NOMO-1 (cell line): ENCODE results near the gene RAPGEF5.

Experiments used
- DNase-seq, 2 experiments: peaks; one replicate each; lab custom pipeline; 2025; ENCODE audit not compliant: unreplicated experiment in 2 of 2; lab: John Stamatoyannopoulos, UW

Gene RAPGEF5

GRCh38 chr7:22167482-22167881 lies 189.5 kb downstream of the RAPGEF5 start:
- DNase-seq, result no peak

DNA sequence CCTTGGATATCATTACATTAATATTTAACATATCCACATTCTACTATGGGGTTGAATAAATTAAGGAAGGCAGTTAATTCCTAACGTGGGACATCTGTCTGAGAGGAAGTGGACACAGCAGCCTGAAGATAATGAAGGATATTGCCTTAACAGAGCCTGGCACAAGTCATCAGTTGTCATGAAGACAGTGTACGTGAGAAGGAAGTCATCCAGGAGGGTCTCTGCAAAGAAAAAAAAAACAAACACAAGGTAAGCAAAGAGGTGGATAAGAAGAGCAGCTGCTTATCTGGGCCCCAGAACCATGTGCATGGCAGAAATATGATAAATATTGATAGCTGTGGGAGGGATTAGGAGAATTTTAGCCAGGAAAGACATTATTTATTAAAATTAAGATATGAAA lies 190.0 kb downstream of the RAPGEF5 start:
- DNase-seq, result no peak

GRCh38 chr7:22159341-22159740 lies 197.6 kb downstream of the RAPGEF5 start:
- no peak for DNase-seq

GRCh38 chr7:22157552-22157951 lies 199.4 kb downstream of the RAPGEF5 start:
- DNase-seq, result no peak

DNA sequence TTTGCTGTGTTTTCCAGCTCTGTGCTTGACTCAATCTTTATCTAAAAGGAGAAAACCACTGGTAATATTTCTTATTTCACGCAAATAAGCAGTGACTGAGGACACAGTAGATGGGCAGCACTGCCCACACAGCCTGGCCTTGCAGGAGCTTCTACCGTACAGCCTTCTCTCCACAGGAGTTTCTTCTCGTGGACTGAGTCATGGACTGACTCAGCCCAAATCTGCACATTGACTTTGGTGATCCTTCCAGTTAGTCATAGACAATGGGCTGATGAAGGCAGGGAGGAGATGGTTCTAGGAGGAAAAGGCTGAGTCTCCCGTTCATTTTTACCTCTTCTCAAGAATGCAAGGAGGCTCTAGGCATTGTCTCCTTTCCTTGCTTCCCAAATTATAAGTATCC lies 200.7 kb downstream of the RAPGEF5 start:
- no peak for DNase-seq

DNA sequence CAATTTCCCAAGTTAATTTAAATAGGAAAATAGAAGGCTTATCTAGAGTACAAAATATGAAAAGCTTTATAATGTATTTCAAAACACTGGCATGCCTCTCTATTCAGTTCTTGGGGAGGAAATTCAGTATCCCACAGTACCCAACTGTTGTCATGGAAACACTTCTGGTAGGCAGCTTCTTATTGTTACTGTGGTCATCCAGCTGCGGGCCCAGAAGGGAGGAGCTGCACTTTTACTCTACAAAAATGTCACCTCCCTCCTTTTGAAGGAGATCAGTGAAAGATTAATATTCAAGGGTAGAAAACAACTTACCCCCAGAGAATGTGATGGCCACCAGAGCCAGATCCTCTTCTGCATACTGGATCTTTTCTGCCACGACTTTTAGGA lies 202.8 kb downstream of the RAPGEF5 start:
- DNase-seq, result no peak

DNA sequence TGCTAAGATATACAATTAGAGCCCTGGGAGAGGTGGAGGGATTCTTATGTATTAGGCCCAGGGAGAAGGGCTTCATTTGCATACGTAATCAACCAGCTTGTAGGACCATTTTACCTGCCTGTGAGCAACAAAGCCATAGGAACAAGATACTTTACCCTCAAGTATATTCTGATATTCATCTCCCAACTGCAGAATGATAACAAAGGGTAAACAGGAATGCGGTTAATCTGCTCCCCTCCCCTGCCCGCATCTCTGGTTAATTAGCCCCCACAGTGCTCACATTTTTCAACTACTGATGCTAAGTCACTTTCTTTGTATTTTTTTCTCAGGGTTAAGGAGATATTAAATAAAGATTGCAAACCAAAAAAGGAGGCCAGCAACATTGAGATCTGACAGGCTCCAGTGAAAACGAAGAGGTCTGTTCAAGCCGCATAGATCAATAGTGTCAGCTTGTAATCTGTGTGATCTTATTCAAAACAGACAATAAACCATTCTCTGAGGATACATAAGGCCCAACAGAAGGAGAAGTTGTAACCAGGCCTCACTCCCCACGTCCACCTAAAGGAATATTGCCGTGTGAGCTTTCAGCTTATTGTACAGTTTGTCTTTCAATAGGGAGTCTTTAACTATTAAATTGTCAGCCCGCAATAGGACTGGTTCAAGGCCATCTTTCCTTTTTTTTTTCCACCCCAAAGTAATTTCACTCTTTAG lies 203.4 kb downstream of the RAPGEF5 start:
- no peak for DNase-seq

GRCh38 chr7:22152690-22153089 lies 204.3 kb downstream of the RAPGEF5 start:
- no peak for DNase-seq

- DNase-seq, result no peak
Measured at GRCh38 chr7:22151901-22152300, 205.1 kb downstream of the RAPGEF5 start.

DNA sequence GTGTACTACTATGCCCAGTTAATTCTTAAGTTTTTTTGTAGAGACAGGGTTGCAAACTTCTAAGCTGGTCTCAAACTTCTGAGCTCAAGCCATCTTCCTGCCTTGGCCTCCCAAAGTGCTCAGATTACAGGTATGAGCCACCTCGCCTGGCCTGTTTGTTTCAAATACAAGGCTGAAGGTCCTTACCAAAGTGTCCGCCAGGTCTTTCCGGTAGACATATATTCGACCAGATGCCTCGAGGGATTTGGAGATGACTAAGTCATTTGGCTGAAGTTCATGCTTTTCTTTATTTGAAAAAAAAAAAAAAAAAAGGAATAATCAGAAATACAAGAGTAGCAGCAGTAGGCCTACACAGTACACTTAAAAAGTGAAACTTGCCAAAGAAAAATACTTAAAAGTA lies 206.7 kb downstream of the RAPGEF5 start:
- DNase-seq, result no peak

DNA sequence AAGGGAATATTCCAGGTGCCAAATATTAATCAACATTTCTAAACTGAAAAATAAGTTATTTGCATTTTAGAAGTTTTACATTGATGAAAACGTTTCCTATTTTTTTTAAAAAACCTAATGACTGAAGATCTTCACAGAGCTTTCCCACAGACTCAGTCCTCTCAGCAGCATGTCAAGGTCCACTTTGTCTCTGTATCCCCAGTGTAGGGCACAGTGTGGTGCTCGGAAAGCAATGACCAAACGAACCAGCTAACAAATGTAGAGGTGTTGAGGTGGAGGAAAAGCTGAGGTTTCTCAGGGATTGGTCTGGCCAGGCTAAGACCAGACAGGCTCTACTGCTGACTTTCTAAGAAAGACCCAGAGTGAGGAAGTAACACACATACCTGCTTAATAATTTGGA lies 209.1 kb downstream of the RAPGEF5 start:
- no peak for DNase-seq

GRCh38 chr7:22146961-22147512 lies 209.9 kb downstream of the RAPGEF5 start:
- no peak for DNase-seq

DNA sequence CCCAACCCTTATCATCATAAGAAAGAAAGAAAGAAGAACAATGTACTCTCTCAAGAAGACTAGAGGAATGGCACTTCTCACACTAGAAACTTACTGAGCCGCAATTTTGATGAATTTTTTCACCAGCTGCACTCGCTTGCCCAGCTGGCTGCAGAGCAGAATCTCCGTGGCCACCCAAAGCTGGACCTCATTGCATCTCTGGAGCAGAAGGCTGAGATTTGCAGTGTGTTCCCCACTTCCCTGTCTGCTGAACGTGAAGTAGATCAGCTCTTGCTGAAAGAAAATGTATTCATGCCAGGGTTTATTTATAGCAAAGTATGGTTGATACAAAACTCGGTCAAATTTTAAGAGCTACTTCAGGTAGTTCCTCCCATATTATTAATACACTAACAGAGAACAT lies 212.0 kb downstream of the RAPGEF5 start:
- DNase-seq, result no peak

GRCh38 chr7:22143491-22143890 lies 213.5 kb downstream of the RAPGEF5 start:
- DNase-seq, result no peak

GRCh38 chr7:22142572-22142971 lies 214.4 kb downstream of the RAPGEF5 start:
- no peak for DNase-seq

DNA sequence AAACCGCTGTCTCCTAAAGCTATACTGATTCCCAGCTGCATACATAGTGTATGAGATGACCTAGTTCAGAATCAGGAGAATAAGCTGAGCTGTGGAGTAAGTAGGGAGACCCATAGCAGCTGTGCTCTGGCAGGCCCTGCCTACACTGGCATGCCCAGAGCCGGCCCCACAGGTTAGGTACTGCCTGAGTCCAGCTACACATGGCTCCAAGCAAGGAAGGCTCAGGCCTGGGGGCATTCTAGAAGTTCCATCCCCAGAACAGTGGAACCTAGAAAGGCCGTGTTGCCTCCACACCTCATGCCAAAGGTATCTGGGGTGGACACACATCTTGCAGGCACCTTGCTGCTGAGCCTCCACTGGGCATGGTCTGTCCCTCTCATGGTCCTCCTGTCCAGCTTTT lies 215.6 kb downstream of the RAPGEF5 start:
- DNase-seq, result no peak

GRCh38 chr7:22140578-22140977 lies 216.4 kb downstream of the RAPGEF5 start:
- DNase-seq, result no peak

DNA sequence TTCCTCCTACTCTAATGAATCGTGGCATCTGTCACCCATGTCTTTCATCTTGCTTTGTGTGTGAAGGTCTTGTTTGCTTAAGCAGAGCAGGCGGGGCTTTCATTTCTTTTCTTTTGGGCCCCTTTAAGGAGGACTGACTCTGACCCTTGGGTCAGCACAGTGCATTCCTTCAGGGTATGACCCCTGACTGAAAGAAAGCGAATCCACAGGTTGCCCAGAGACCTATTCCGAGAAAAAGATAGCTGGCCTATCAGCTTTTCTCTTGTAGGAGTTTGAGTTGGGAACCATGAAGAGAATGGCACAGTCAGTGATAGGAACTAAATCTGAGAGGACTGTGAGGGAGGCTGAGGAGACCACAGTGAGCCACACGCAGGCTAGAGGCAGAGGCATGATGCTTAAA lies 218.1 kb downstream of the RAPGEF5 start:
- no peak for DNase-seq

- no peak for DNase-seq
Measured at GRCh38 chr7:22138106-22138505, 218.8 kb downstream of the RAPGEF5 start.

GRCh38 chr7:22137466-22137865 lies 219.5 kb downstream of the RAPGEF5 start:
- DNase-seq, result no peak

- no peak for DNase-seq
Measured at GRCh38 chr7:22137026-22137425, 219.9 kb downstream of the RAPGEF5 start.

DNA sequence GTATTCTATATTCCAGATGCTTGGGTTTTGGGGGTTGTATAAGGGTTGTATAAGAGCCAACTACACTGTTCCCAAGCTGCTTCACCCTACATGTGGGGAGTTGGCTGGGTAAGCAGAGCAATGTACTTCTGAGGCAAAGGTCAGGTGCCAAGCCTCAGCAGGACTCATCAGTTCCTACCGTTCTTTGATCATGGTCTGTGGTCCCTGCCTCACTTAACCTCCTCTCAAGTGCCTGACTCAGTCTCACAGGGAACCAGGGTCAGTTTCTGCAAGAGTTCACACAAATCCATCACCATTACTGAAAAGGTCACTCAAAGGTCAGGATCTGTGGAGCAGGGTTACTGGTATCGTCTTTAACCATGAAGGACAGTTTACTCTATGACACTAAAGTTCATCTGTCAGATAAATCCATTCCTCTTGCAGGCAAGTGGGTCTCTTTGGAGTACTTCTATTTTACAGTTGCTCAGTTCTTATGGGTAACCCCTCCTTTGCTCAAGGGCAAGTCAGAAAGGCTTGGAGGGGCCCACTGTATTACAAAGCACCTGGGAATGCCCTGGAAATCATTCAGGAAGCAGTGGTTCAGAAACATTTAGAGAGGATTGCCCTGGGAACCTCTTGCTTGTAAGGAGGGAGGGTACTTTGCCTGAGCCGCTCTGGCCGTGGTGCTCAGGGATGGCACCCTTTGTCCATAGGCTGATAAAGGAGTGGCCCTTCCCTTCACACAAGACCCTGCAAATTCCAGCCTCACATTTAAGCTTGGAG lies 227.0 kb downstream of the RAPGEF5 start:
- no peak for DNase-seq
